Neural progenitor cell (in vitro differentiated cells): ENCODE results near the gene TEX26. TPM values are rescaled to one million over a fixed set of nuclear protein-coding genes. Genes with fewer than 3 reads are reported as not detected.

Experiments
- DNase-seq: peaks from one replicate; pipeline ENCODE4 v3.0.0-alpha.2; 2016; ENCODE audit warnings: low spot score
- H2AFZ ChIP-seq: fragments of 200-600 bp; sonication (generic); replicated peaks from 2 replicates; pipeline ENCODE4 v1.6.1; 2016; ENCODE audit warnings: antibody characterized with exemption
- H3F3A ChIP-seq: fragments of 200-600 bp; sonication (generic); 2 replicates; pipeline ENCODE4 v1.6.1; 2016; ENCODE audit warnings: antibody characterized with exemption, low read depth
- H3K27ac ChIP-seq: fragments of 200-600 bp; sonication (generic); 2 replicates; pipeline ENCODE4 v1.5.1; 2016; ENCODE audit warnings: mild to moderate bottlenecking
- H3K27me3 ChIP-seq: fragments of 200-600 bp; sonication (generic); 2 replicates; pipeline ENCODE4 v1.6.1; 2016; ENCODE audit warnings: mild to moderate bottlenecking, moderate library complexity
- H3K36me3 ChIP-seq: fragments of 200-600 bp; sonication (generic); 2 replicates; pipeline ENCODE4 v1.5.1; 2016
- H3K4me1 ChIP-seq: fragments of 200-600 bp; sonication (generic); 2 replicates; pipeline ENCODE4 v1.6.1; 2016; ENCODE audit warnings: mixed run types
- H3K4me2 ChIP-seq: fragments of 200-600 bp; sonication (generic); 2 replicates; pipeline ENCODE4 v1.6.1; 2016
- H3K4me3 ChIP-seq: fragments of 200-600 bp; sonication (generic); 2 replicates; pipeline ENCODE4 v1.5.1; 2016
- H3K79me2 ChIP-seq: fragments of 200-600 bp; sonication (generic); 2 replicates; pipeline ENCODE4 v1.6.1; 2016; ENCODE audit warnings: low read depth
- H3K9ac ChIP-seq: fragments of 200-600 bp; sonication (generic); 2 replicates; pipeline ENCODE4 v1.6.1; 2016
- H3K9me3 ChIP-seq: fragments of 200-600 bp; sonication (generic); 2 replicates; pipeline ENCODE4 v1.5.1; 2016; ENCODE audit warnings: low read depth
- H4K20me1 ChIP-seq: fragments of 200-600 bp; sonication (generic); 2 replicates; pipeline ENCODE4 v1.6.1; 2016; ENCODE audit warnings: low read depth
- H3K27ac Mint-ChIP-seq: 3 replicates; pipeline ENCODE4 v1.8.0; 2021; ENCODE audit warnings: mixed read lengths
- H3K27me3 Mint-ChIP-seq: 2 replicates; pipeline ENCODE4 v1.8.0; 2022; ENCODE audit warnings: low read depth, mild to moderate bottlenecking, inconsistent platforms, moderate library complexity, mixed read lengths; ENCODE audit not compliant: insufficient read depth
- H3K36me3 Mint-ChIP-seq: 3 replicates; pipeline ENCODE4 v1.8.0; 2021; ENCODE audit warnings: mixed read lengths
- H3K4me1 Mint-ChIP-seq: 3 replicates; pipeline ENCODE4 v1.8.0; 2021; ENCODE audit warnings: mixed read lengths
- H3K4me3 Mint-ChIP-seq: 3 replicates; pipeline ENCODE4 v1.8.0; 2021; ENCODE audit warnings: mild to moderate bottlenecking, moderate library complexity, mixed read lengths
- H3K9me3 Mint-ChIP-seq: 3 replicates; pipeline ENCODE4 v1.8.0; 2020; ENCODE audit warnings: mixed read lengths
- EZH2 ChIP-seq: fragments of 200-600 bp; sonication (generic); IDR thresholded peaks from 2 replicates; pipeline ENCODE4 v1.6.1; 2017; ENCODE audit warnings: antibody characterized with exemption, mild to moderate bottlenecking, moderate library complexity
- EZH2phosphoT487 ChIP-seq: fragments of 200-600 bp; sonication (generic); IDR thresholded peaks from 2 replicates; pipeline ENCODE4 v1.6.1; 2017; ENCODE audit warnings: antibody characterized with exemption
- total RNA-seq: library from RNA; depleted of rRNA; stranded (reverse); fragments of >200 nt; gene quantifications from 2 replicates; pipeline ENCODE4 v1.2.3, GENCODE V29; 2015; ENCODE audit warnings: low replicate concordance
- TF ChIP-seq, protein P1 (sequence below): fragments of 200-600 bp; sonication (generic); IDR thresholded peaks from 2 replicates; pipeline ENCODE4 v1.5.1; 2017; ENCODE audit warnings: antibody characterized with exemption, mild to moderate bottlenecking

TEX26 gene
- total RNA-seq, 1 donor from 2014 or later = not detected

GRCh38 chr13:30900952-30901749 is 31.3 kb upstream of the TEX26 start:
- H3K27me3 ChIP-seq = no peaks in the 10 kb centered on the region
- H3K27me3 Mint-ChIP-seq = peaks cover 20% of the 10 kb centered on the region

DNA sequence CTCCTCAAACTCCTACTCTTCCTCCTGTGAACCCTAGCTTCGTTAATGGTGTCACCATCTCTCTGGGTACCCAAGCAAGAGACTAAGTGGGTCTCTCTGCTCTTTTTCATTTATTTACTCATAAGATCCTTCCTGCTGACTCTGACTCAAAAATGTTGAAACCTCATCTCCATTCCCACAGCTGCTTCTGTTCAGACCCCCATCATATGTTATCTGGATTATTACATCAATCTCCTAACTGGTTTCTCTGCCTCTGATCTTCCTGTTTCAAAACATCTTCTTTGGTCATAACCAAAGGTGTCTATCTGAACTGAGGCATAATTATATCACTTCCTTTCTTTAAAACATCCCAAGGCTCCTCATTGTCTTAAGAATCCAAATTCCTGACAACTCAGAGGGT is 28.4 kb upstream of the TEX26 start:
- H3K27me3 Mint-ChIP-seq = peaks cover 22% of the 10 kb centered on the region
- peaks cover 2% of the 10 kb centered on the region for H3K9me3 Mint-ChIP-seq
- no peak for DNase-seq

More at GRCh38 chr13:30900952-30901749, 31.3 kb upstream of the TEX26 start:
- H3K4me2 ChIP-seq = no peak overlapping the region
- H3K4me3 ChIP-seq = no peak overlapping the region
- H3K27ac Mint-ChIP-seq = no peak overlapping the region
- H3F3A ChIP-seq = no peaks in the 10 kb centered on the region
- H3K36me3 ChIP-seq = no peaks in the 10 kb centered on the region
- no peaks in the 10 kb centered on the region for H3K79me2 ChIP-seq
- peaks cover 27% of the 10 kb centered on the region for H3K4me1 Mint-ChIP-seq
- no peaks in the 10 kb centered on the region for H3K9me3 ChIP-seq
- H3K36me3 Mint-ChIP-seq = no peaks in the 10 kb centered on the region
- no peak overlapping the region for H3K4me3 Mint-ChIP-seq
- no peaks in the 10 kb centered on the region for H3K9me3 Mint-ChIP-seq
- H3K27ac ChIP-seq = no peak overlapping the region
- TF ChIP-seq EZH2 = no peak
- TF ChIP-seq, protein P1, sequence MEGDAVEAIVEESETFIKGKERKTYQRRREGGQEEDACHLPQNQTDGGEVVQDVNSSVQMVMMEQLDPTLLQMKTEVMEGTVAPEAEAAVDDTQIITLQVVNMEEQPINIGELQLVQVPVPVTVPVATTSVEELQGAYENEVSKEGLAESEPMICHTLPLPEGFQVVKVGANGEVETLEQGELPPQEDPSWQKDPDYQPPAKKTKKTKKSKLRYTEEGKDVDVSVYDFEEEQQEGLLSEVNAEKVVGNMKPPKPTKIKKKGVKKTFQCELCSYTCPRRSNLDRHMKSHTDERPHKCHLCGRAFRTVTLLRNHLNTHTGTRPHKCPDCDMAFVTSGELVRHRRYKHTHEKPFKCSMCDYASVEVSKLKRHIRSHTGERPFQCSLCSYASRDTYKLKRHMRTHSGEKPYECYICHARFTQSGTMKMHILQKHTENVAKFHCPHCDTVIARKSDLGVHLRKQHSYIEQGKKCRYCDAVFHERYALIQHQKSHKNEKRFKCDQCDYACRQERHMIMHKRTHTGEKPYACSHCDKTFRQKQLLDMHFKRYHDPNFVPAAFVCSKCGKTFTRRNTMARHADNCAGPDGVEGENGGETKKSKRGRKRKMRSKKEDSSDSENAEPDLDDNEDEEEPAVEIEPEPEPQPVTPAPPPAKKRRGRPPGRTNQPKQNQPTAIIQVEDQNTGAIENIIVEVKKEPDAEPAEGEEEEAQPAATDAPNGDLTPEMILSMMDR = no peak
- TF ChIP-seq EZH2phosphoT487 = no peak
- H3K9ac ChIP-seq = no peak overlapping the region
- H2AFZ ChIP-seq = no peak overlapping the region
- no peak for DNase-seq
- H4K20me1 ChIP-seq = no peaks in the 10 kb centered on the region
- H3K4me1 ChIP-seq = no peaks in the 10 kb centered on the region

DNA sequence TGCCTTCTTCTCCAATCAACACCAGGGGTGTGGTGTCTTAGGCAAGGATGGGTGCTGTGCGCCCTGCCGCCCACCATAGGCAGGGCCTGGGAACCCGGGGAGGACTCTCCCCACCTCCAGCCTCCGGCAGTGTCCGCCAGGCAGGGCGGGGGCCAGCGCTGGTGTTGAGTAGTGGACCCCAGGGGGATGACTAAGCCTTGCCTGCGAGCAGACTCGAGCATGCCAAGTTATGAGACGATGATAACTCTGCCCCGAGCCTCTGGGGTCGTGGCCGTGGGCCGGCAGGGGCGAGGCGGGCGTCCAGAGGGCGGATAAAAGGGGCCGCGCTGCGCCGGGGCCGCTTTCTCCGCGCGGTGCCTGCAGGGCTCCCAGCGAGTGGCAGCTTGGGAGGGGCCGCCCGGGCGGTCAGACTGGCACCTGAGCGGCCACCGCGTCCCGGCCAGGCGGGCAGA is 26.5 kb upstream of the TEX26 start, which contains the start of gene MEDAG:
MEDAG (plus strand) TSS at position 340 of the 452 bp plus-strand sequence. CDS start 245 bp downstream, outside the sequence.
- Mint-ChIP-seq H3K4me3 (no peak within 1 kb of the TSS), H3K27me3 (peaks cover 25% of the 10 kb centered on the region), H3K36me3 (no peaks in the 10 kb centered on the region), H3K9me3 (peaks cover 2% of the 10 kb centered on the region), H3K4me1 (peaks cover 20% of the 10 kb centered on the region), H3K27ac (no peak within 1 kb of the TSS)
- H3K27ac ChIP-seq = no peak within 1 kb of the TSS
- H3K79me2 ChIP-seq = no peaks in the 10 kb centered on the region
- no peaks in the 10 kb centered on the region for H3K4me1 ChIP-seq
- H3K36me3 ChIP-seq = no peaks in the 10 kb centered on the region
- DNase-seq = no peak
- TF ChIP-seq EZH2phosphoT487 = no peak
- no peak for TF ChIP-seq EZH2
- TF ChIP-seq, protein P1 = no peak
- no peaks in the 10 kb centered on the region for H3K27me3 ChIP-seq
- peak within 1 kb of the TSS; percentile 43 for H2AFZ ChIP-seq
- H3K4me2 ChIP-seq = no peak within 1 kb of the TSS
- no peaks in the 10 kb centered on the region for H4K20me1 ChIP-seq
- no peak within 1 kb of the TSS for H3K9ac ChIP-seq
- no peaks in the 10 kb centered on the region for H3F3A ChIP-seq
- H3K9me3 ChIP-seq = no peaks in the 10 kb centered on the region
- no peak within 1 kb of the TSS for H3K4me3 ChIP-seq

More for the DNA sequence above, 28.4 kb upstream of the TEX26 start:
- Histone ChIP-seq H3K9me3 (no peaks in the 10 kb centered on the region), H3K4me1 (no peaks in the 10 kb centered on the region), H3K27ac (no peak overlapping the region), H2AFZ (no peak overlapping the region), H3K9ac (no peak overlapping the region), H3F3A (no peaks in the 10 kb centered on the region), H3K27me3 (no peaks in the 10 kb centered on the region), H3K79me2 (no peaks in the 10 kb centered on the region), H3K36me3 (no peaks in the 10 kb centered on the region), H4K20me1 (no peaks in the 10 kb centered on the region), H3K4me2 (no peak overlapping the region), H3K4me3 (no peak overlapping the region)
- peaks cover 31% of the 10 kb centered on the region for H3K4me1 Mint-ChIP-seq
- H3K4me3 Mint-ChIP-seq = no peak overlapping the region
- TF ChIP-seq EZH2 (no peak), EZH2phosphoT487 (no peak)
- TF ChIP-seq, protein P1 = no peak
- no peaks in the 10 kb centered on the region for H3K36me3 Mint-ChIP-seq
- H3K27ac Mint-ChIP-seq = no peak overlapping the region
